NCI-H2227 treated with DMSO at 0.1 percent for 48 hours (cell line): Measurements from ENCODE around the gene ATP5PB.

Experiments used
- DNase-seq: peaks from one replicate; lab custom pipeline; 2025; lab: John Stamatoyannopoulos, UW

ATP5PB gene

GRCh38 chr1:111446967-111447892 is 2.0 kb upstream of the ATP5PB start:
- no peak for DNase-seq

- no peak for DNase-seq
Observed at GRCh38 chr1:111448482-111448917, 764 bp upstream of the ATP5PB start.

- DNase-seq: no peak
Observed at GRCh38 chr1:111449703-111450017, 396 bp downstream of the ATP5PB start.

GRCh38 chr1:111450185-111450584 is 921 bp downstream of the ATP5PB start:
- DNase-seq: no peak

- no peak for DNase-seq
Observed at GRCh38 chr1:111452581-111452980, 3.3 kb downstream of the ATP5PB start.

GRCh38 chr1:111453706-111454105 is 4.4 kb downstream of the ATP5PB start:
- DNase-seq: no peak

- no peak for DNase-seq
Observed at GRCh38 chr1:111454859-111455641, 5.8 kb downstream of the ATP5PB start.

- no peak for DNase-seq
Observed at GRCh38 chr1:111455642-111456031, 6.4 kb downstream of the ATP5PB start.

- no peak for DNase-seq
Observed at GRCh38 chr1:111461765-111462164, 12.5 kb downstream of the ATP5PB start.

- DNase-seq: no peak
Observed at GRCh38 chr1:111462370-111463028, 13.2 kb downstream of the ATP5PB start.

GRCh38 chr1:111463029-111463683 is 13.9 kb downstream of the ATP5PB start:
- no peak for DNase-seq

GRCh38 chr1:111465754-111466153 is 16.5 kb downstream of the ATP5PB start:
- no peak for DNase-seq

GRCh38 chr1:111466480-111466879 is 17.2 kb downstream of the ATP5PB start:
- DNase-seq: no peak

- no peak for DNase-seq
Observed at GRCh38 chr1:111467865-111468716, 18.8 kb downstream of the ATP5PB start.

GRCh38 chr1:111468717-111469100 is 19.4 kb downstream of the ATP5PB start:
- no peak for DNase-seq

- DNase-seq: no peak
Observed at GRCh38 chr1:111469539-111469938, 20.3 kb downstream of the ATP5PB start.

- no peak for DNase-seq
Observed at GRCh38 chr1:111470596-111470995, 21.3 kb downstream of the ATP5PB start.

GRCh38 chr1:111471012-111471411 is 21.7 kb downstream of the ATP5PB start:
- no peak for DNase-seq

GRCh38 chr1:111471538-111471937 is 22.3 kb downstream of the ATP5PB start:
- DNase-seq: no peak

GRCh38 chr1:111474106-111474505 is 24.8 kb downstream of the ATP5PB start:
- DNase-seq: no peak

GRCh38 chr1:111474521-111474920 is 25.3 kb downstream of the ATP5PB start:
- no peak for DNase-seq
